ES-I3 (cell line): Measurements from ENCODE around the gene ZSCAN25.
"Not testable (repeated sequence)": the region's sequence is repeated elsewhere in the genome, so short reads cannot be mapped to it uniquely, and the experiment has no call there.

Experiments
- H3K36me3 ChIP-seq: 2 replicates; pipeline ENCODE4 v1.6.1; 2013; ENCODE audit warnings: mild to moderate bottlenecking, low read length, control low read depth, moderate library complexity; ENCODE audit not compliant: insufficient read depth
- H3K4me1 ChIP-seq: 2 replicates; pipeline ENCODE4 v1.6.1; 2013; ENCODE audit warnings: mild to moderate bottlenecking, control low read depth, low read length; ENCODE audit not compliant: insufficient read depth
- H3K9ac ChIP-seq: 2 replicates; pipeline ENCODE4 v1.6.1; 2013; ENCODE audit warnings: low read depth, mild to moderate bottlenecking, low read length, moderate library complexity
- H3K9me3 ChIP-seq: 2 replicates; pipeline ENCODE4 v1.6.1; 2013; ENCODE audit warnings: mild to moderate bottlenecking, low read length, moderate library complexity; ENCODE audit not compliant: control insufficient read depth, insufficient read depth

The ZSCAN25 gene

GRCh38 chr7:99616359-99617191 is at the start of gene ZSCAN25:
TSS of gene ZSCAN25 (plus strand) at chr7:99616946. CDS start at chr7:99619607, 2,661 bp downstream.
- no peaks in the 10 kb centered on the region for H3K9me3 ChIP-seq
- H3K4me1 ChIP-seq, result 0 out of 2 replicates have a peak, but pooled peaks cover 2% of the 10 kb centered on the region
- H3K9ac ChIP-seq, result peak within 1 kb of the TSS; percentile 72
- peaks cover 22% of the 10 kb centered on the region for H3K36me3 ChIP-seq

- H3K36me3 ChIP-seq, result peaks cover 21% of the 10 kb centered on the region
- H3K4me1 ChIP-seq, H3K9ac ChIP-seq, H3K9me3 ChIP-seq: not testable (repeated sequence)
Measured at GRCh38 chr7:99568770-99569169, 48.0 kb upstream of the ZSCAN25 start.

- no peaks in the 10 kb centered on the region for H3K9me3 ChIP-seq
- H3K4me1 ChIP-seq, result peaks cover 13% of the 10 kb centered on the region; the same call in 1 of the 2 replicates
- peaks cover 8% of the 10 kb centered on the region; the same call in 1 of the 2 replicates for H3K36me3 ChIP-seq
- H3K9ac ChIP-seq, result no peak overlapping the region
Measured at GRCh38 chr7:99571768-99572167, 45.0 kb upstream of the ZSCAN25 start.

- Histone ChIP-seq H3K9me3 (no peaks in the 10 kb centered on the region), H3K9ac (no peak overlapping the region), H3K4me1 (peaks cover 13% of the 10 kb centered on the region; the same call in 1 of the 2 replicates), H3K36me3 (peaks cover 8% of the 10 kb centered on the region; the same call in 1 of the 2 replicates)
Measured at GRCh38 chr7:99573257-99573656, 43.5 kb upstream of the ZSCAN25 start.

GRCh38 chr7:99576251-99576650 is 40.5 kb upstream of the ZSCAN25 start:
- no peak overlapping the region for H3K9ac ChIP-seq

GRCh38 chr7:99579281-99579955 is 37.3 kb upstream of the ZSCAN25 start:
- Histone ChIP-seq H3K9ac (peak overlapping the region; percentile 67; the same call in 1 of the 2 replicates), H3K36me3 (no peaks in the 10 kb centered on the region), H3K4me1 (peaks cover 13% of the 10 kb centered on the region; the same call in 1 of the 2 replicates), H3K9me3 (no peaks in the 10 kb centered on the region)

More at GRCh38 chr7:99576251-99576650, 40.5 kb upstream of the ZSCAN25 start:
- Histone ChIP-seq H3K4me1 (peaks cover 13% of the 10 kb centered on the region; the same call in 1 of the 2 replicates), H3K9me3 (no peaks in the 10 kb centered on the region), H3K36me3 (0 out of 2 replicates have a peak, but pooled peaks cover 4% of the 10 kb centered on the region)

- H3K36me3 ChIP-seq, result no peaks in the 10 kb centered on the region
- H3K9me3 ChIP-seq, result no peaks in the 10 kb centered on the region
- peaks cover 10% of the 10 kb centered on the region; the same call in 1 of the 2 replicates for H3K4me1 ChIP-seq
- peak overlapping the region; percentile 67 for H3K9ac ChIP-seq
Measured at GRCh38 chr7:99579956-99580777, 36.6 kb upstream of the ZSCAN25 start.

GRCh38 chr7:99580778-99581332 is 35.9 kb upstream of the ZSCAN25 start:
- peak overlapping the region; percentile 67 for H3K9ac ChIP-seq
- H3K4me1 ChIP-seq, H3K36me3 ChIP-seq, H3K9me3 ChIP-seq: not testable (repeated sequence)

- no peaks in the 10 kb centered on the region for H3K4me1 ChIP-seq
- no peaks in the 10 kb centered on the region for H3K36me3 ChIP-seq
- no peak overlapping the region for H3K9ac ChIP-seq
- no peaks in the 10 kb centered on the region for H3K9me3 ChIP-seq
Measured at GRCh38 chr7:99588868-99589267, 27.9 kb upstream of the ZSCAN25 start.

GRCh38 chr7:99594948-99595745 is 21.6 kb upstream of the ZSCAN25 start:
- no peaks in the 10 kb centered on the region for H3K4me1 ChIP-seq
- H3K9me3 ChIP-seq, result no peaks in the 10 kb centered on the region
- H3K9ac ChIP-seq, result no peak overlapping the region
- no peaks in the 10 kb centered on the region for H3K36me3 ChIP-seq

- H3K4me1 ChIP-seq, result no peaks in the 10 kb centered on the region
- no peaks in the 10 kb centered on the region for H3K36me3 ChIP-seq
- no peak overlapping the region for H3K9ac ChIP-seq
- no peaks in the 10 kb centered on the region for H3K9me3 ChIP-seq
Measured at GRCh38 chr7:99596408-99596955, 20.3 kb upstream of the ZSCAN25 start.

- Histone ChIP-seq H3K9ac (peak within 1 kb of the TSS; percentile 49; the same call in 1 of the 2 replicates), H3K36me3 (no peaks in the 10 kb centered on the region), H3K9me3 (no peaks in the 10 kb centered on the region), H3K4me1 (no peaks in the 10 kb centered on the region)
Measured at GRCh38 chr7:99597762-99598501, 18.8 kb upstream of the ZSCAN25 start, which contains the start of gene TMEM225B. TSS of gene TMEM225B (plus strand) at chr7:99598267. CDS start at chr7:99604389, 6,122 bp downstream.
